Glomerular endothelial cell (primary cell): ENCODE measurements around the gene RAI1. TPM values are rescaled to one million over a fixed set of nuclear protein-coding genes. Genes with fewer than 3 reads are reported as not detected.

ENCODE experiments used
- DNase-seq: peaks from one replicate; pipeline ENCODE4 v3.0.0-alpha.2; 2011; ENCODE audit warnings: low read depth, low spot score; ENCODE audit errors: extremely low read depth
- total RNA-seq: library from RNA; depleted of rRNA; stranded (reverse); fragments of >200 nt; gene quantifications from 2 replicates; pipeline ENCODE4 v1.2.3, GENCODE V29; 2015

RAI1 gene
- total RNA-seq, 1 donor from 2014 or later: 64.9 TPM

GRCh38 chr17:17762744-17763105, 81.5 kb downstream of the RAI1 start:
- no peak for DNase-seq

DNA sequence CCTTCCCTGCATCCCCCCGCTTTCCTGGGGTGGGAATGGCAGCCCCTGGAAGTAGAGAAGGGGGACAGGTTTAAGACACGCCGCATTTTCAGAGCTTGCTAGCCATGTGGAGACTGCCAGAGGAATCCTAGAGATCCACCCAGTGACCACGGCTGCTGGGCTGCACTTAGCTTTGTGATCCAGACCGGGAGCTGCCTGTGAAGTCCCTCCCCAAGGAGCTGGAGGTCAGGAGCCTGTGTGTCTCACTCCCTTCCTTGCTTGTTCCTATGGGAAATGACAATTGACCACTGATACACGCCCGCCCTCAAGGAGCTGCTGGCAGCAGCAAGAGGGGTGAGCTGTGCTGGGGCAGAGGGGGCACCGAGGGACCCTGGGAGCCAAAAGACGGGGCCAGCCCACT, 81.9 kb downstream of the RAI1 start:
- DNase-seq: no peak

- no peak for DNase-seq
Measured at GRCh38 chr17:17763734-17764133, 82.5 kb downstream of the RAI1 start.

DNA sequence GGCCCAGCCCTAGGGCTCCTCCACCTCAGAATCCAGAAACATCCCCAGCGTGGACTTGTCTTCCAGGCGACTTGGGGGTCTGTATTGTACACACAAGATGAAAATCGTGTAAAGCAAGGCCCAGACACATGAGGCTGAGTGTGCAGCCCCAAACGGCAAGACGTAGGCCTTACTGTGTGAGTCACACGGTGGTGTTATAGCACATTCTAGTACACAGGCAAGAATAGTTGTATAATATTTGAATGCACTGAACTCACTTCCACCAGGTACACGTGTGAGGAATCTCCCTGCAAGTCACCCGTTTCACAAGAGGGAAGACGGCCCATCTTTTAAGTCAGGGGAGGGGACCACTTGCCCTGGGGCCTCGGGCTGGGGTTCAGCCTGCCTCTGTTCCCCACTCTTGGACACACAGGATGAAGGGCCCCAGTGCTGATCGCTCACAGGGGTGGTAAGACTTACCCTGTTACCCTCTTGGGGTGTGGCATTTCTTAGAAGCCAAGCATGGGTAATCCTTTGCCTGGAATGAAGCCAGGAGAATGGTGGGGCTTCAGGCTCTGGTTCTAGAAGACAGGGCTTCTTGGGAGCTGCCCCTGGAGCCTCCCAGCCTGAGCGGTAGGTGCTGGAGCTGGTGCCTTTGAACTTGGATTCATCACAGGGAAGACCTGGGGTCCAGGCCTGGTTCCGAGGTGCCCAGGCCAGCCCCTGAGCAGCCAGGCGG, 84.3 kb downstream of the RAI1 start:
- no peak for DNase-seq

DNA sequence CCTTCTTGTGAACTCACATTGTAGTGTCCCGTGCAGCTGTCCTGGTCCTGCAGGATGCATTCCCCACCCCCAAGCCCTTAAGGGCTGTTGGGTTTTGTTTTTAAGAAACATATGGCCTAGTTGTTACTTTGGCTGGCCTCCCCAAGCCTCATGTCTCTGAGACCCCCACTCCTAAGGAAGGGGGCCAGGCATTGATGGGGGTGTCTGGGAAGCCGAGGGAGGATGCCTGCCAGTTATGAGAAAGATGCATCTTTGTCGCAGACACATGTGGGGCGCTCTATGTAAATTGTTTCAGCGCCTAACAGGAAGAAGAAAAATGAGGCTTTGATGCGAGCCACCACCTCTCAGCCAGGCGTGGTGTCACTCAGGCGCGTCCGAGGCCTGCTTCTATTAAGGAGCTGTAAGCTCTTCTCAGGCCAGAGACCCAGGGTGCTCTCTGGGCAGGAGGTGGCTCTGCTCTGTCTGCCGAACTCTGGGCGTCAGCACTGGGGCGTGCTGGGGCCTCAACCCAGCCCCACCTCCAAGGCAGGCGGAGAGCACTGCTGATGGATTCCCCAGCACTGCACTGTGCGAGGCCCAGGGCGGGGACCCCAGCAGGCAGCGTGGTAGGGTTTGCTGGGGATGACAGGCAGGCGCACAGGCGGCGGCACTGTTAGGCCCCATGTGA, 85.0 kb downstream of the RAI1 start:
- DNase-seq: no peak

DNA sequence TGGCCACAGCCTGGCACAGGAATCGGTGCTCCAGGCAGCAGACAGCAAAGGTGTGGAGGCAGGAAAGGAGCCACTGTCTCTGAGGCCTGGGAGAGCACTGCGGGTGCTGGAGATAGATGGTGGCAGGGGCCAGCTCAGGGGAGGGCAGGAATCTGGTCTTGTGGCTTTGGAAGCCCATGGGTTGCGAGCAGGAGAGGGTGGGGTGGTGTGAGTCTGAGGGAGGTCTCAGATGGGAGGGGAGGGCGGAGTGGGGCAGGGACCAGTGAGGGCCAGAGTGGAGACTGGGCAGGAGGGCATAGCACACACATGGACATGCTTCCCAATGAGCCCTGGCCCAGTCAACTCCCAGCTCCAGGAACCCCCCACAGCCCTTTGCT, 85.5 kb downstream of the RAI1 start:
- no peak for DNase-seq

DNA sequence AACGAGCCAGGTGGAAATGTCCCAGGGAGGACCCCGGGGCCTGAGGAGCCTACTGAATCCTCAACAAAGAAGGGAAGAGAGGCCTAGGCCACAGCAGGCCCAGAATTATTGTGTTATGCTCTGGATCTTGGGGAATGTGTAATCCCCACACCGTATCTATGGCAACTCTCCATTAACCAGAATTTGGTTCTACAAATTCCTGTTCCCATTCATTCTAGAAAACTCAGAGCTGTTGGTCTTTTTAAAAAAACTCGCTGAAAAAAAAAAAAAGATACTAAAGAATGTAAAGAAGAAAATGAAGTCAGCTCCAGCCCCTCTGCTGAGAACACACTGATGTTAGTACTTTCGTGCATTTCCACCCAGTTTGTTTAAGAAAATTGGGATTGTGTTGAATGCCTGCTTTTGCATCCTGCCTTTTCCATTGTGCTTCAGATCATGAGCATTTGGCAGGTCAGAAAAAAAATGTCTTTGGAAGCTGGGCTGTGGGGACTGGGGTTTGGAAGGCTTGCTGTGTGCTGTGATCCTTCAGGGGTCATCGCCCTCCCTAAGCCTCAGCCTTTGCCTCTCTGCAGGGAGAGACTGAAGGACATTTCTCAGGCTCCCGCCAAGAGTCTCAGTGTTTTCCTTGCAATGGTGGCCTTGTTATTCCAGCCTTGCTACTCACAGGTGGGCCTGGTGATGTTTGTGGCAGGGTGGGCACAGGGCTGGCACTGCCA, 86.1 kb downstream of the RAI1 start:
- DNase-seq: no peak

DNA sequence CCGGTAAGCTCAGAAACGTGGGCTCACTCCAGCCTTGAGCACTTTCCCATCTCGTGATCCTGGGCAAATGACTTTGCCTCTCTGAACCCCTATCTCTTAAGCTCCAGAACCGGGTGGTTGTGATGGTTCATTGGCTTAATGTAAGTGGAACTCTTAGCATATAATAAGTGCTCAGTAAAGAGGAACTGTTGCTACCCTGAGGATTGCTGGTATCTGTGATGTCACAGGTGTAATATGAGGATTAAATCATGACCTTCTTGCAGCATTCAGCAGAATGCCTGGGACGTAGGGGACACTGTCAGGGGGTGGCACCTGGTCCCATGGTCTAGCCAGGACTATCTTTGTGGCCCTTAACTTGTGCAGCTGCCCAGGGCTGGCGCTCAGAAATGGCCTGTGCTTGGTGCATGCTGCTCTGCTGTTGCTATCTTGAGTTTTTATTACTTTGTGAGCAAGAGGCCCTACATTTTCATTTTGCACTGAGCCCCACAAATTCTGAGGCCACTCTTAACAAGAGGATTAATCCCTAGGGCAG, 86.7 kb downstream of the RAI1 start:
- DNase-seq: no peak

DNA sequence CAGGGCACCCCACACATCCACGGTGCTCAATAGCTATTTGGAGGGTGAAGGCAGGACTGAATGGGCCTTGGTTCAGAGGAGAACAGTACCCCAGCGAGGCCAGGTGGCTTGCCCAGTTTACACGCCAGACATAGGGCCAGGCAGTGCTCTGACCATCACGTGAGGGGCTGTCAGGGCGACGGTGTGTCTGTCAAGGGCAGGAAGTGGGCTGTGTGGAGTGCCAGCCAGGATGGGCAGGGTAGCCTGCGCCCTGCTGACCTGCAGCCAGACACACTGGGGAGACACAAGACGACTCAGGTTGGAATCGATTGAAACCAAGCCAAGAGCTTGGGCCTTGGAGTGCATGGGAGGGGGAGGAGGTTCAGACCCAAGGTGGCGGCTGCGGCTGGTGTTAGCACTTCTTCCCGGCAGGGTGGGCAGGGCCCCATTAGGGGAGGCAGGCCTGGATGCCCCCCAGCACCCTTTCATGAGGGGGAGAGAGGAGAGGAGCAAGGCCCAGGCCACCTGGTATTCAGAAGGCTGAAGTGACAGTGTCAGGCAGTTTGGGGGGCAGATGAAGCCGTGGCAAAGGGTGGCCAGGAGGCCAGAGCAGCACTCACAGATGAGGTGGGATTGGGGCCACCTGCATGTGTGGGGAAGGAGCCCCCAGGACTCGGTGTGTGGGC, 87.3 kb downstream of the RAI1 start:
- DNase-seq: no peak

- DNase-seq: no peak
Measured at GRCh38 chr17:17769869-17770631, 88.8 kb downstream of the RAI1 start.

DNA sequence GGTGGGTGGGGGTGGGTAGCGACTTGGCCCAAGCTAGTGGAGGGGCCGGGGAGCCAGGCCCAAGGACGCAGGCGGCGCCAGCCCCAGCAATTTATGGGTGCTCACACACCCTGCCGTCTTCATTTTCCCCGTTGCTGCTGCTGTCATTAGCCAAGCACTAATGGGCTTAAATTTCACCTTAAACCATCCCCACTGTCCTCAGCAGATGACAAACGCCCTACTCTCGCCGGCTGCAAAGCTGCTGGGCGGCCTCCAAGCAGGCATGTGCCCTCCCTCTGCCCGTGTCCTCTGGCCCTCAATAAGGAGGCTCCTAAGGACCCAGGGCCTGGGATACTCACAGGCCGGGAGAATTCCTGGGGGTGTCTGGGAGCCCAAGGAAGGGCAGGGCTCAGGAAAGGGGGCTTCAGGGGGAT, 89.4 kb downstream of the RAI1 start:
- DNase-seq: no peak

- no peak for DNase-seq
Measured at GRCh38 chr17:17771498-17772201, 90.4 kb downstream of the RAI1 start.

DNA sequence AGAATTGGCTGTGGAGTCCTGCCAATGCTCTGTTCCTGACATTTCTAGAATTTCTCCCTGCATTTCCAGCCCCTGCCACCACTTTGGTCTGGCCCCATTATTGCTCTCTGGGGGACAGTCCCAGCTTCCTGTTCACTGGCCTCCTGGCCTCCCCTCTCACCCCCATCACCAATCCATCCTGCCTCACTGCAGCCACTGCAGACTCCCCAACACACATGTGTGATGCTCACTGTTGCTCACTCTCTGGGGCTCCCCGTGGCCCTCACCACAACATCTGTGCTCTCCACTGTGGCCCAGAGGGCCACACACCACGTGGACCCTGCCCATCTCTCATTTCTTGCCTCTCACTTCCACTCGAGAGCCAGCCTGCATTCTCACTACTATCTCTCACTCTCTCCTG, 91.0 kb downstream of the RAI1 start:
- DNase-seq: no peak

DNA sequence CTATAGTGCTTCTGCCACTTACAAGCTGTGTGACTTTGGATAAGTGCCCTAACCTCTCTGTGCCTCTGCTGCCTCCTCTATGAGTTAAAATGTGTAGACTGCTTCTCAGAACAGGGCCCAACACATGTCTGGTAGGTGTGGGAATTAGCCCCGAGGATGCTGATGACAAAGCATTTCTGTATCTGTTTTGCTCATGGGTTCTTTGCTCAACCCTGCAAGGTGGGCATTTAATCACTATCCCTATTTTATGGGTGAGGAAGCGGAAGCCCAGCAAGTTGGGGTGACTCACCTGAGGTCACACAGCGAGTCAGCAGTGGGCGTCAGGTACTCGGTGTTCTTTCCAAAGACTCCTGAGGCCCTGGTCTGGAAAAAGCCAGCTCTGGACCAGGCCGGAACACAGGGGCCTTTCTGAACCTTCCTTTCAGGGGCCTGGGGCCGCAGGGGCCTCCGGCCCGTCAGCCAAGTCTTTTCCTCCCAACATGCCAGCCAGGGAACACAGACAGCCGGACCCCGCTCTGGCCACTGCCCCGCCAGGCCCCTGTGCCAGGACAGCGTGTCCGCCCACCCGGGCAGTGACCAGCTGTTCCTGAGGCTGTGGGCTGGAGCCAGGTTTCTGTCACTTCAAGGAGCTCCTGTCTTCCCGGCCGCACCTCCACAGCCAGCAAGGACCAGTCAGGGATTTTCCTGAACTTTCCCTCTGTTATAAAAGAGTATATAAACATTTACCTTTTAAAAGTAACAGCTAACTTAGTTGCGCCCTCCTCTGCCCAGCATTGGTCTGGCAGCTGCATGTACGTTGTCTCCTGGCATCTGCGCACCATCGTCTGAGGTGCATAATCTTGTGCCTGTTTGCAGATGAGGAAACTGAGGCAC, 93.0 kb downstream of the RAI1 start:
- DNase-seq: no peak

DNA sequence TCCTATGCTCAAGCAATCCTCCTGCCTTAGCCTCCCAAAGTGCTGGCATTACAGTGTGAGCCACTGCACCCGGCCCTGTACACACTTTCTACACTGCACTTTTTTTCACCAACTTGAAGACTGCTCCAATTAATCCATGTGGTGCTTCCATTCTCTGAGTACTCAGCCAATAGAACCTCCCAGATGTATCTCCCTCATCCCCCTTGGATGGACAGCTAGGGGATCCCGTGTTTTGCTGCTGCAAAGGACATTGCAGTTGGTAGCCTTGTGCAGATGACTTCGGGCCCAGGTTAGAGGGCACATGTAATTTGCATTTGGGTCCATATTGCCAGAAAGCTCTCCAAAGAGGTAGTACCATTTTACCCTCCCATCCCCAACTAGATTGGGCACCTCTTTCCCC, 95.6 kb downstream of the RAI1 start:
- no peak for DNase-seq

DNA sequence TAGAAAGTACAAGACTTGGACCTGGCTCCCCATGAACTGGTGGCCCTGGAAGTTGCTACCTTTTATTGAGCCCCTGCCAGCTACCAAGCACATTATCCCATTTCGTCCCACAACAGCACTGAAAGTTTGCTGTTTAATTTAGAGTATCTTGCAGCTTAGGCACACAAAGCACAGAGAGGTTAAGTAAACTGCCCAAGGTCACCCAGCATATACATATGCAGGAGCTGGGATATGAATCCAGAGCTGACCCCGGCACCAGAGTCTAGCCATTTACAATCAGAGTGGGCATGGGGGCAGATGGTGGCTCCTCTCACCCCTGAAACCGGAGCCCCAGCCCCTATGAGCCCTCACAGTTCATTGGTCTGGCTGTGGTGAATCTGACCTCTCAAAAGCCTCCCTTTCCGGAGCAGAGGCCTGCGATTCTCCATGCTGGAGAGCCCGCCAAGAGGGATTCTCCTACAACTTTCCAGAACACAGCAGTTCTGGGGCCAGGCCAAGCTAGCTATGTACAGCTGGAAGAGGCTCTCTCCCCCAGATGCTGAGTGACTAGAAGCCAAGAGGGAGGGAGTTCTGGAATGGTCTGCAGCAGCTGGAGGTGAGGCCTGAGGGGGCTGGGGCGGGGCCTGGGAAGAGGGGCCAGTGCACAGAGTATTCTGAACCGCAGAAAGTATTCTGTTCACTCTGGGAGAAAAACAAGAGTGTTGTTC, 97.2 kb downstream of the RAI1 start:
- DNase-seq: no peak

- DNase-seq: no peak
Measured at GRCh38 chr17:17779015-17779611, 97.9 kb downstream of the RAI1 start.
